ENCODE measurements around the gene OR1E1. TPM values are rescaled to one million over a fixed set of nuclear protein-coding genes. Genes with fewer than 3 reads are reported as not detected.
A peak's percentile ranks its signal among the peaks of the same experiment; 100 is the strongest.
"Not testable (repeated sequence)": the region's sequence is repeated elsewhere in the genome, so short reads cannot be mapped to it uniquely, and the experiment has no call there.

OR1E1 gene
- polyA plus RNA-seq, 3 donors, result not detected

GRCh38 chr17:3433741-3434140 lies 35.5 kb upstream of the OR1E1 start, which contains the start of gene OR1E2:
TSS of gene OR1E2 (minus strand) at chr17:3433841. CDS start at chr17:3433841, 0 bp downstream.
- no peak for DNase-seq
- H3K27me3 ChIP-seq (ENCODE audit: control insufficient read depth in 2 of 2, insufficient read depth in 2 of 2, low read length in 2 of 2), result no peaks in the 10 kb centered on the region
- no peaks in the 10 kb centered on the region for H3K4me1 ChIP-seq (ENCODE audit: control insufficient read depth in 1 of 2, insufficient read depth in 2 of 2, low read length in 2 of 2)
- H3K9me3 ChIP-seq (replicated peaks in 1 of 2; ENCODE audit: control insufficient read depth in 1 of 2, insufficient read depth in 1 of 2, low read length in 2 of 2), result no peaks in the 10 kb centered on the region
- no peak within 1 kb of the TSS for H3K4me3 Mint-ChIP-seq
- H3K27ac ChIP-seq (ENCODE audit: low read depth in 1 of 2, low read length in 2 of 2), result no peak within 1 kb of the TSS
- H3K4me3 ChIP-seq (replicated peaks in 1 of 3; ENCODE audit: low read depth in 2 of 3, low read length in 3 of 3), result no peak within 1 kb of the TSS
- no peaks in the 10 kb centered on the region for H4K20me1 ChIP-seq (ENCODE audit: insufficient read depth, low read length)
- no peaks in the 10 kb centered on the region for H3K79me2 ChIP-seq (ENCODE audit: insufficient read depth, low read length)
- H3K27me3 Mint-ChIP-seq (ENCODE audit: low read depth in 3 of 3), result peaks cover 7 to 13% (median 8%) of the 10 kb centered on the region in 3 donors
- peaks cover 2% of the 10 kb centered on the region for H3K4me1 Mint-ChIP-seq
- intact Hi-C loops (cut with micrococcal nuclease), result no loop called here
- TF ChIP-seq, protein P1, sequence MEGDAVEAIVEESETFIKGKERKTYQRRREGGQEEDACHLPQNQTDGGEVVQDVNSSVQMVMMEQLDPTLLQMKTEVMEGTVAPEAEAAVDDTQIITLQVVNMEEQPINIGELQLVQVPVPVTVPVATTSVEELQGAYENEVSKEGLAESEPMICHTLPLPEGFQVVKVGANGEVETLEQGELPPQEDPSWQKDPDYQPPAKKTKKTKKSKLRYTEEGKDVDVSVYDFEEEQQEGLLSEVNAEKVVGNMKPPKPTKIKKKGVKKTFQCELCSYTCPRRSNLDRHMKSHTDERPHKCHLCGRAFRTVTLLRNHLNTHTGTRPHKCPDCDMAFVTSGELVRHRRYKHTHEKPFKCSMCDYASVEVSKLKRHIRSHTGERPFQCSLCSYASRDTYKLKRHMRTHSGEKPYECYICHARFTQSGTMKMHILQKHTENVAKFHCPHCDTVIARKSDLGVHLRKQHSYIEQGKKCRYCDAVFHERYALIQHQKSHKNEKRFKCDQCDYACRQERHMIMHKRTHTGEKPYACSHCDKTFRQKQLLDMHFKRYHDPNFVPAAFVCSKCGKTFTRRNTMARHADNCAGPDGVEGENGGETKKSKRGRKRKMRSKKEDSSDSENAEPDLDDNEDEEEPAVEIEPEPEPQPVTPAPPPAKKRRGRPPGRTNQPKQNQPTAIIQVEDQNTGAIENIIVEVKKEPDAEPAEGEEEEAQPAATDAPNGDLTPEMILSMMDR (IDR thresholded peaks at IDR 0.05), result no peak
- no peaks in the 10 kb centered on the region for H3K36me3 Mint-ChIP-seq
- peaks cover 0 to 6% (median 4%) of the 10 kb centered on the region in 7 donors for H3K9me3 Mint-ChIP-seq
- WGBS (ENCODE audit: insufficient coverage), result 100% methylated on average over 2 of the region's 3 CpGs
- no peak within 1 kb of the TSS for H3K9ac ChIP-seq (ENCODE audit: insufficient read depth, low read length, poor library complexity, severe bottlenecking)
- no peak within 1 kb of the TSS for H3K4me2 ChIP-seq (replicated peaks; ENCODE audit: extremely low read depth, low read length, poor library complexity, severe bottlenecking)
- H2AFZ ChIP-seq (ENCODE audit: insufficient read depth, low read depth, low read length, poor library complexity, severe bottlenecking), result no peak within 1 kb of the TSS
- no peaks in the 10 kb centered on the region for H3K36me3 ChIP-seq (replicated peaks in 1 of 2; ENCODE audit: control insufficient read depth in 1 of 2, insufficient read depth in 2 of 2, low read length in 2 of 2)
- H3K27ac Mint-ChIP-seq, result peak within 1 kb of the TSS in 2 of 7 donors; percentile 30 to 35

DNA sequence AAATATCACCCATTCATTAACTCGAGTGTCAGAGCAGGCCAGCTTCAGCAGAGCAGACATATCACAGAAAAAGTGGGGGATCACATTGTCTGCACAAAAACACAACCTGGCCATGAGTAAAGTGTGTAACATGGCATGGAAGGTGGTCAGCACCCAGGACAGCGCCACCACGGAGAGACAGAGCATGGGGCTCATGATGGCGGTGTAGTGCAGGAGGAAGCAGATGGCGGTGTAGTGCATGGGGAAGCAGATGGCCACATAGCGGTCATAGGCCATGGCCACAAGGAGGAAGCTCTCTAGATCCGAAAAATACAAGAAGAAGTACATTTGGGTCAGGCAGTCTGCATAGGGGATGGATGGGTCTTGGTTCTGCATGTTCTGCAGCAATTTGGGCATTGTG lies 35.0 kb upstream of the OR1E1 start:
- Mint-ChIP-seq H3K27ac (peak overlapping the region in 2 of 7 donors; percentile 30 to 35), H3K27me3 (ENCODE audit: low read depth in 3 of 3) (peaks cover 6 to 15% (median 7%) of the 10 kb centered on the region in 3 donors)
- 2% methylated on average over 6 of the region's 7 CpGs for WGBS (ENCODE audit: insufficient coverage)
- DNase-seq, result peak; percentile 1 to 20 (median 14)
- H3K4me1 ChIP-seq (ENCODE audit: control insufficient read depth in 1 of 2, insufficient read depth in 2 of 2, low read length in 2 of 2); H3K36me3 Mint-ChIP-seq; H3K9me3 Mint-ChIP-seq; H3K4me2 ChIP-seq (replicated peaks; ENCODE audit: extremely low read depth, low read length, poor library complexity, severe bottlenecking); H3K4me3 Mint-ChIP-seq; H3K36me3 ChIP-seq (replicated peaks in 1 of 2; ENCODE audit: control insufficient read depth in 1 of 2, insufficient read depth in 2 of 2, low read length in 2 of 2); H4K20me1 ChIP-seq (ENCODE audit: insufficient read depth, low read length); H3K79me2 ChIP-seq (ENCODE audit: insufficient read depth, low read length); H3K27me3 ChIP-seq (ENCODE audit: control insufficient read depth in 2 of 2, insufficient read depth in 2 of 2, low read length in 2 of 2); H2AFZ ChIP-seq (ENCODE audit: insufficient read depth, low read depth, low read length, poor library complexity, severe bottlenecking); intact Hi-C loops (cut with micrococcal nuclease); H3K4me3 ChIP-seq (replicated peaks in 1 of 3; ENCODE audit: low read depth in 2 of 3, low read length in 3 of 3); H3K9ac ChIP-seq (ENCODE audit: insufficient read depth, low read length, poor library complexity, severe bottlenecking); H3K27ac ChIP-seq (ENCODE audit: low read depth in 1 of 2, low read length in 2 of 2); H3K4me1 Mint-ChIP-seq; H3K9me3 ChIP-seq (replicated peaks in 1 of 2; ENCODE audit: control insufficient read depth in 1 of 2, insufficient read depth in 1 of 2, low read length in 2 of 2): not testable (repeated sequence)

All from CD14-positive monocyte (primary cell).